Nephron progenitor cell (in vitro differentiated cells): ENCODE results near the gene ZNRF3.

Experiments
- DNase-seq: peaks from one replicate; pipeline ENCODE4 v3.0.0; 2021
- H3K27ac Mint-ChIP-seq: 2 replicates; pipeline ENCODE4 v1.8.0; 2021; ENCODE audit warnings: mild to moderate bottlenecking, moderate library complexity, mixed read lengths
- H3K27me3 Mint-ChIP-seq: 2 replicates; pipeline ENCODE4 v1.8.0; 2021; ENCODE audit warnings: mild to moderate bottlenecking, low read depth, mixed read lengths; ENCODE audit not compliant: poor library complexity
- H3K36me3 Mint-ChIP-seq: 2 replicates; pipeline ENCODE4 v1.8.0; 2021; ENCODE audit warnings: low read depth, mixed read lengths
- H3K4me1 Mint-ChIP-seq: 2 replicates; pipeline ENCODE4 v1.8.0; 2021; ENCODE audit warnings: mixed read lengths
- H3K4me3 Mint-ChIP-seq: 2 replicates; pipeline ENCODE4 v1.8.0; 2021; ENCODE audit warnings: mild to moderate bottlenecking, moderate library complexity, mixed read lengths
- H3K9me3 Mint-ChIP-seq: 2 replicates; pipeline ENCODE4 v1.8.0; 2021; ENCODE audit warnings: mild to moderate bottlenecking, moderate library complexity, mixed read lengths
- TF ChIP-seq, protein P1 (sequence below): fragments of 200-600 bp; sonication (generic); IDR thresholded peaks from 2 replicates; pipeline ENCODE4 v1.5.0; 2021; ENCODE audit warnings: antibody characterized with exemption

Gene ZNRF3

DNA sequence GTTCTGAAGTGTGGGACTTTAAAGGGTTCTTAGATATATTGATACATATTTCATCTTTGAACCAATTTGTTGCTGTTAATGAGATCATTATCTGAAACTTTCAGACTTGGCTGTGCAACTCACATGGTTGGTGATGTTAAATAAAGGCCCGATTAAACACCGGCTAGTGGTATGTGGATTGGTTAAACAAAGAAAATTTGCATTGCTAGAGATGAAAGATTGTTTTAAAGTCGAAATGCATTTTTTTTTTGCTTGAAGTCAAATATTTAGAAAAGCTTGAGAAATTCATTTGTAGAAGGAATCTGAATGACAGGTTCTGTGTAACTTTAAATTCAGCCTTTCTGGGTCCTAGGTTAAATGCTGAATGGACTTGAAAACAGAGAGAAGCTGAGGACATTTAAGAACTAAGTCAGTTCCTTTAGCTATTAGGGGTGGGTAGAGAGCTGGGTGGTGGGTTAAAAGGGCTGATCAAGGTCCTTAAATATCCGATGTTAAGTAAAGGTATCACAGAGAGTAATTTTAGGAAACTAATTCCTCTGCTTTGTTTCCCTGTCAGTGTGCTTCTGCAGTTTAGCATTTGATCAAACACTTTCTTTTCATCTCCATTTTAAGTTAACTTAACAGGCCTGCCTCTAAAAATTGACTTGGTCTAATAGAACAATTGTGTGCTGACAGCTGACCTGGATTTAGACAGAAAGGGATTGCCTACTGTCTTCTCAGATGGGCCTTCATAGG, 4.5 kb downstream of the ZNRF3 start:
- Mint-ChIP-seq H3K4me1 (peaks cover 79% of the 10 kb centered on the region), H3K4me3 (no peak overlapping the region), H3K27me3 (no peaks in the 10 kb centered on the region), H3K27ac (peak overlapping the region; percentile 61), H3K36me3 (no peaks in the 10 kb centered on the region), H3K9me3 (no peaks in the 10 kb centered on the region)
- TF ChIP-seq, protein P1, sequence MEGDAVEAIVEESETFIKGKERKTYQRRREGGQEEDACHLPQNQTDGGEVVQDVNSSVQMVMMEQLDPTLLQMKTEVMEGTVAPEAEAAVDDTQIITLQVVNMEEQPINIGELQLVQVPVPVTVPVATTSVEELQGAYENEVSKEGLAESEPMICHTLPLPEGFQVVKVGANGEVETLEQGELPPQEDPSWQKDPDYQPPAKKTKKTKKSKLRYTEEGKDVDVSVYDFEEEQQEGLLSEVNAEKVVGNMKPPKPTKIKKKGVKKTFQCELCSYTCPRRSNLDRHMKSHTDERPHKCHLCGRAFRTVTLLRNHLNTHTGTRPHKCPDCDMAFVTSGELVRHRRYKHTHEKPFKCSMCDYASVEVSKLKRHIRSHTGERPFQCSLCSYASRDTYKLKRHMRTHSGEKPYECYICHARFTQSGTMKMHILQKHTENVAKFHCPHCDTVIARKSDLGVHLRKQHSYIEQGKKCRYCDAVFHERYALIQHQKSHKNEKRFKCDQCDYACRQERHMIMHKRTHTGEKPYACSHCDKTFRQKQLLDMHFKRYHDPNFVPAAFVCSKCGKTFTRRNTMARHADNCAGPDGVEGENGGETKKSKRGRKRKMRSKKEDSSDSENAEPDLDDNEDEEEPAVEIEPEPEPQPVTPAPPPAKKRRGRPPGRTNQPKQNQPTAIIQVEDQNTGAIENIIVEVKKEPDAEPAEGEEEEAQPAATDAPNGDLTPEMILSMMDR = no peak
- no peak for DNase-seq

DNA sequence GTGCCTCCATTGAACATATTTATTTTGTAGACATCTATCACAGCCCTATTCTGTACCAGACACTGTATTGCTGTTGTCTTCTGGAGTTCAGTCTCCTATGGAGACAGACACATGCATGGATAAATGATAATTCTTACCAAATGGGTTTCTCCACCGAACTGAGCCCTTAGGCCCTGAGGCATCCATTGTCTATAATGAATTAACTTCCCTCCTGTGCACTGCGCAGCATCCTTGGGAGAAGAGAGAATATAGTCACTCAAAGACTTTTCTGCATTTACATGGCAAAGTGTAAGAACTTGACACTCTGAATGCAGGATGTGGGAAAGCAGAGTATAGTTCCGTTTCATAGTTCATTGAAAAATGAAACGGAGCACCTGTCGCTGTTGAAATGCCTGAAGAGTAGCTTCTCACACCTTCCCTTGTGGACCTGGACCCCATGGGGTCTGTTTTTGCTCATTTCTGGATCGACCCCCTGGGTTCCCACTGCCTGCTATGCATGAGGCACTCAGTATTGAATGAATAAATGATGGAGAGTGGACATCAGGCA, 6.2 kb downstream of the ZNRF3 start:
- Mint-ChIP-seq H3K36me3 (no peaks in the 10 kb centered on the region), H3K4me3 (no peak overlapping the region), H3K9me3 (no peaks in the 10 kb centered on the region), H3K27me3 (no peaks in the 10 kb centered on the region), H3K27ac (peak overlapping the region; percentile 29), H3K4me1 (peaks cover 78% of the 10 kb centered on the region)
- DNase-seq = no peak
- TF ChIP-seq, protein P1 = no peak

DNA sequence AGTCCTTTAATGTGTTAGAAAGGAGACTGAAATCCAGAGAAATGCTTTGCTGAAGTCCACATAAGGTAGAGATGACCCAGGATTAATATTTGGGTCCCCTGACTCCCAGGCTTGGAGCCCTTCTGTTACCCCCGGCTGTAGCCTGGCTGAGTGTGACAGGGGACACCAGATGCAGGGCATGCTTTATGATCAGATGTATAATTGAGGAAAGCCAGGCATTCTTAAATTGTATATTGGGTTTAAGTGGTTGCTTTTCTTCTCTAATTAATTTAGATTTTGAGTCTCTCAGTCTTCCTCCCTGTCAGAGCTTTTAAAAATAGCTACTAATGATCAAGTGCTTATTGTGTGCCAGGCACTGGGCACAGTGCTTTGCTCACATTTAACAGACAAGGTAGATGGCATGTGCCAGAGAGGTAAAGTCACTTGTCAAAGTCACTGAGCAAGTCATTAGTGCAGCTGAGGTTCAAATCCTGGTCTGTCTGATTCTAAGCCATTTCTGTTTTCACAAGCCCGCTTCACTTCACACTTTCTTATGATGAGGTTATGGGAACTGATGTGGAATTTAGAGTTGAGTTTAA, 7.9 kb downstream of the ZNRF3 start:
- H3K9me3 Mint-ChIP-seq = no peaks in the 10 kb centered on the region
- H3K4me1 Mint-ChIP-seq = peaks cover 67% of the 10 kb centered on the region
- H3K27ac Mint-ChIP-seq = peak overlapping the region; percentile 90
- H3K4me3 Mint-ChIP-seq = no peak overlapping the region
- no peaks in the 10 kb centered on the region for H3K36me3 Mint-ChIP-seq
- DNase-seq = no peak
- TF ChIP-seq, protein P1 = no peak
- no peaks in the 10 kb centered on the region for H3K27me3 Mint-ChIP-seq

DNA sequence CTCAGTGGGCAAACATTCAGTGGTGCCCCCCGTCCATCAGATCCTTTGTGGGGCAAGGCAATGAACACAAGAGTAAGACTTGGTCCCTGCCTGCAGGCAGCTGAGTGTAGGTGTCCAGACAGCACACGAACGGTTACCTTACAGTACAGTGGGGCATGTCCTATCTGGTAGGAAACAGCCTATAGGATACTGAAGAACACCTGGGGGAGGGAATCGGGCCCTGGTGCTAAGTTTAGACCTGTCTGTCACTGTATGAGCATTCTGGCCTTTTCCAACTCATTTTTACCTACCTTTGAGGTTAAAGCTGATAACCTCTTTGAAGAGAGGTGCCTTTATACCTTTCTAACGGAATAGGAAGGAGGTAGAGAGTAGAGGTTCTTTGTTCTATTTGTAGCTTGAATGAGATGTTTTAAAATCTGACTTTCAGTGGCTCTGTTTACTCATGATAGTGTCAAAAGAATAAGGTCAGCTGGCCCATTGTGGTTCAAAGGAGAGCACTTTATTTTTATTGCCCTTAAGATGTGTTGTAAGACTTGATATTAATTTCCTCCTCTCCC, 8.9 kb downstream of the ZNRF3 start:
- TF ChIP-seq, protein P1 = no peak
- Mint-ChIP-seq H3K36me3 (no peaks in the 10 kb centered on the region), H3K9me3 (no peaks in the 10 kb centered on the region), H3K27ac (peak overlapping the region; percentile 90), H3K4me3 (no peak overlapping the region), H3K4me1 (peaks cover 66% of the 10 kb centered on the region), H3K27me3 (no peaks in the 10 kb centered on the region)
- DNase-seq = no peak

DNA sequence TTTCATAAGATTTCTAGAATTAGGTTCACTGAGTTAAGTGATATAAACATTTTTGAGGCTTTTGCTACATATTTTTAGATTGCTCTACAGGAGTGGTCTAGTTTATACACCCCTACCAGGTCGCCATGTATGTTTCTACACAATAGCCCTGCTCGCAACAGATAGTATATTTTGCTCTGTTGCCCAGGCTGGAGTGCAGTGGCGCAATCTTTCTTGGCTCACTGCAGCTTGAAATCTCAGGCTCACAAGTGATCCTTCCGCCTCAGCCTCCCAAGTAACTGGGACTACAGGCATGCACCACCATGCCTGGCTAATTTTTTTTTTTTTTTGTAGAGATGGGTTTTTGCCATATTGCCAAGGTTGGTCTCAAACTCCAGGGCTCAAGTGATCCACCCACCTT, 10.4 kb downstream of the ZNRF3 start:
- Mint-ChIP-seq H3K27ac (no peak overlapping the region), H3K27me3 (no peaks in the 10 kb centered on the region), H3K4me3 (no peak overlapping the region), H3K4me1 (peaks cover 63% of the 10 kb centered on the region), H3K36me3 (no peaks in the 10 kb centered on the region), H3K9me3 (no peaks in the 10 kb centered on the region)
- TF ChIP-seq, protein P1 = no peak
- no peak for DNase-seq
